ENCODE data around the gene ATP6V0A4.
"Not testable (repeated sequence)": the region's sequence is repeated elsewhere in the genome, so short reads cannot be mapped to it uniquely, and the experiment has no call there.

ATP6V0A4 gene

GRCh38 chr7:138801256-138801655 is 3.3 kb upstream of the ATP6V0A4 start:
- no peak for DNase-seq

- DNase-seq: no peak
Observed at GRCh38 chr7:138799336-138800000, 1.5 kb upstream of the ATP6V0A4 start.

- DNase-seq: no peak
Observed at GRCh38 chr7:138798836-138799235, 840 bp upstream of the ATP6V0A4 start.

GRCh38 chr7:138797046-138797445 is 950 bp downstream of the ATP6V0A4 start:
- DNase-seq: not testable (repeated sequence)

GRCh38 chr7:138796038-138796615 is 1.9 kb downstream of the ATP6V0A4 start:
- no peak for DNase-seq

GRCh38 chr7:138785587-138786437 is 12.2 kb downstream of the ATP6V0A4 start:
- DNase-seq: no peak

- DNase-seq: peak in 1 of 3 experiments; percentile 68
Observed at GRCh38 chr7:138784692-138785091, 13.3 kb downstream of the ATP6V0A4 start.

GRCh38 chr7:138781004-138781403 is 17.0 kb downstream of the ATP6V0A4 start:
- DNase-seq: no peak

- DNase-seq: peak; percentile 63 to 95 (median 83)
Observed at GRCh38 chr7:138776166-138776833, 21.7 kb downstream of the ATP6V0A4 start.

GRCh38 chr7:138773817-138774216 is 24.2 kb downstream of the ATP6V0A4 start:
- no peak for DNase-seq

GRCh38 chr7:138773176-138773575 is 24.8 kb downstream of the ATP6V0A4 start:
- DNase-seq: no peak

GRCh38 chr7:138770904-138771303 is 27.1 kb downstream of the ATP6V0A4 start:
- DNase-seq: no peak

GRCh38 chr7:138768241-138768640 is 29.8 kb downstream of the ATP6V0A4 start:
- peak in 2 of 3 experiments; percentile 43 to 83 for DNase-seq

GRCh38 chr7:138756591-138757242 is 41.3 kb downstream of the ATP6V0A4 start:
- no peak for DNase-seq

GRCh38 chr7:138755842-138756590 is 42.0 kb downstream of the ATP6V0A4 start:
- DNase-seq: no peak

- DNase-seq: no peak
Observed at GRCh38 chr7:138755331-138755747, 42.7 kb downstream of the ATP6V0A4 start.

GRCh38 chr7:138753610-138754009 is 44.4 kb downstream of the ATP6V0A4 start:
- no peak for DNase-seq

GRCh38 chr7:138753150-138753518 is 44.9 kb downstream of the ATP6V0A4 start:
- DNase-seq: no peak

- DNase-seq: peak in 2 of 3 experiments; percentile 40 to 54
Observed at GRCh38 chr7:138752518-138753149, 45.4 kb downstream of the ATP6V0A4 start.

- no peak for DNase-seq
Observed at GRCh38 chr7:138750901-138751464, 47.0 kb downstream of the ATP6V0A4 start.

- no peak for DNase-seq
Observed at GRCh38 chr7:138750473-138750872, 47.5 kb downstream of the ATP6V0A4 start.

All from NCI-H1417 (cell line).